Osteoblast (primary cell): ENCODE data around the gene SLC6A2. TPM values are rescaled to one million over a fixed set of nuclear protein-coding genes. Genes with fewer than 3 reads are reported as not detected.

Source experiments
- DNase-seq: peaks from one replicate; pipeline ENCODE4 v3.0.0; 2011; ENCODE audit warnings: low spot score, mixed read lengths; ENCODE audit not compliant: insufficient read length; ENCODE audit errors: missing footprints
- H2AFZ ChIP-seq: 2 replicates; pipeline ENCODE4 v1.6.0; 2011; ENCODE audit warnings: mild to moderate bottlenecking, low read length
- H3K27ac ChIP-seq: 2 replicates; pipeline ENCODE4 v1.5.1; 2011; ENCODE audit warnings: mild to moderate bottlenecking, low read depth, low read length, moderate library complexity
- H3K27me3 ChIP-seq: 2 replicates; pipeline ENCODE4 v1.6.0; 2012; ENCODE audit warnings: mild to moderate bottlenecking, control low read depth, inconsistent platforms, low read length, moderate library complexity; ENCODE audit not compliant: insufficient read depth
- H3K36me3 ChIP-seq: 2 replicates; pipeline ENCODE4 v1.5.1; 2011; ENCODE audit warnings: mild to moderate bottlenecking, low read length, control low read depth, moderate library complexity; ENCODE audit not compliant: insufficient read depth
- H3K4me1 ChIP-seq: 2 replicates; pipeline ENCODE4 v1.5.1; 2011; ENCODE audit warnings: mild to moderate bottlenecking, low read length, control low read depth, moderate library complexity; ENCODE audit not compliant: insufficient read depth
- H3K4me2 ChIP-seq: 2 replicates; pipeline ENCODE4 v1.6.0; 2011; ENCODE audit warnings: mild to moderate bottlenecking, low read length; ENCODE audit not compliant: insufficient read depth
- H3K4me3 ChIP-seq: fragments of 200-600 bp; sonication (generic); 3 replicates; pipeline ENCODE4 v1.5.1; 2012; ENCODE audit warnings: mild to moderate bottlenecking, low read length, inconsistent platforms; ENCODE audit not compliant: insufficient read depth
- H3K79me2 ChIP-seq: 2 replicates; pipeline ENCODE4 v1.6.0; 2012; ENCODE audit warnings: mild to moderate bottlenecking, low read length, control low read depth, inconsistent platforms; ENCODE audit not compliant: insufficient read depth
- H3K9me3 ChIP-seq: 2 replicates; pipeline ENCODE4 v1.5.1; 2011; ENCODE audit warnings: low read depth, low read length, control low read depth
- H4K20me1 ChIP-seq: 2 replicates; pipeline ENCODE4 v1.6.0; 2012; ENCODE audit warnings: mild to moderate bottlenecking, low read length, control low read depth; ENCODE audit not compliant: insufficient read depth
- total RNA-seq: library from RNA; depleted of rRNA; stranded (reverse); fragments of >200 nt; gene quantifications from 2 replicates; pipeline ENCODE4 v1.2.3, GENCODE V29; 2012
- TF ChIP-seq, protein P1 (sequence below): IDR thresholded peaks from 2 replicates; pipeline ENCODE4 v1.5.1; 2011; ENCODE audit warnings: mild to moderate bottlenecking, low read depth, low read length, moderate library complexity; ENCODE audit errors: extremely low read depth

Gene SLC6A2
- total RNA-seq, 1 donor = not detected

- DNase-seq = no peak
- H3K27ac ChIP-seq = no peak overlapping the region
- H2AFZ ChIP-seq = no peak overlapping the region
- TF ChIP-seq, protein P1, sequence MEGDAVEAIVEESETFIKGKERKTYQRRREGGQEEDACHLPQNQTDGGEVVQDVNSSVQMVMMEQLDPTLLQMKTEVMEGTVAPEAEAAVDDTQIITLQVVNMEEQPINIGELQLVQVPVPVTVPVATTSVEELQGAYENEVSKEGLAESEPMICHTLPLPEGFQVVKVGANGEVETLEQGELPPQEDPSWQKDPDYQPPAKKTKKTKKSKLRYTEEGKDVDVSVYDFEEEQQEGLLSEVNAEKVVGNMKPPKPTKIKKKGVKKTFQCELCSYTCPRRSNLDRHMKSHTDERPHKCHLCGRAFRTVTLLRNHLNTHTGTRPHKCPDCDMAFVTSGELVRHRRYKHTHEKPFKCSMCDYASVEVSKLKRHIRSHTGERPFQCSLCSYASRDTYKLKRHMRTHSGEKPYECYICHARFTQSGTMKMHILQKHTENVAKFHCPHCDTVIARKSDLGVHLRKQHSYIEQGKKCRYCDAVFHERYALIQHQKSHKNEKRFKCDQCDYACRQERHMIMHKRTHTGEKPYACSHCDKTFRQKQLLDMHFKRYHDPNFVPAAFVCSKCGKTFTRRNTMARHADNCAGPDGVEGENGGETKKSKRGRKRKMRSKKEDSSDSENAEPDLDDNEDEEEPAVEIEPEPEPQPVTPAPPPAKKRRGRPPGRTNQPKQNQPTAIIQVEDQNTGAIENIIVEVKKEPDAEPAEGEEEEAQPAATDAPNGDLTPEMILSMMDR = no peak
- no peaks in the 10 kb centered on the region for H3K9me3 ChIP-seq
- no peaks in the 10 kb centered on the region for H4K20me1 ChIP-seq
- no peaks in the 10 kb centered on the region for H3K27me3 ChIP-seq
- no peaks in the 10 kb centered on the region for H3K36me3 ChIP-seq
- no peaks in the 10 kb centered on the region for H3K4me1 ChIP-seq
- no peaks in the 10 kb centered on the region for H3K79me2 ChIP-seq
- H3K4me2 ChIP-seq = no peak overlapping the region
- no peak overlapping the region for H3K4me3 ChIP-seq
Measured at GRCh38 chr16:55717326-55717725, 61.5 kb downstream of the SLC6A2 start.

- Histone ChIP-seq H2AFZ (no peak overlapping the region), H3K27ac (no peak overlapping the region), H4K20me1 (no peaks in the 10 kb centered on the region), H3K79me2 (no peaks in the 10 kb centered on the region), H3K4me1 (no peaks in the 10 kb centered on the region), H3K4me2 (no peak overlapping the region), H3K36me3 (no peaks in the 10 kb centered on the region), H3K27me3 (no peaks in the 10 kb centered on the region), H3K9me3 (no peaks in the 10 kb centered on the region), H3K4me3 (no peak overlapping the region)
- TF ChIP-seq, protein P1 = no peak
- DNase-seq = no peak
Measured at GRCh38 chr16:55725055-55725777, 69.4 kb downstream of the SLC6A2 start.

DNA sequence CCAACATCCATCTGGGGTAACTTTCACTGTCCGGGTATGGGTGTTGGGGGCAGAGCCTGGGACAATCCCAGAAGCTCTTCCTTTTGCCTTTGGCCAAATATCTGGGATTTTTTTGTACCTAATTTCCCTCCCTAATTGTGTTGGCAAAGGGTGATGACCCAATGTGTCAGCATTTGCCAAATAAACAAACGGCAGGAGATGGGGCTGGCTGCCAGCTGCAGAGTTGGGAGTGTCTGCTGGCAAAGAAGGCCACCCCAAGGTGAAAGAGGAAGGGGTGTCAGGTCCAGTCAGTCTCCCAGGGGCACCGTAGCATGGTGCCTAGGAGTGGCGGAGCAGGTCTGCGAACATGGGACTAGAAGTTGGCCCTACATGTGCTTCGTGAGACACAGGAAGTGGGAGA lies 73.0 kb downstream of the SLC6A2 start:
- Histone ChIP-seq H4K20me1 (no peaks in the 10 kb centered on the region), H3K9me3 (no peaks in the 10 kb centered on the region), H3K79me2 (no peaks in the 10 kb centered on the region), H3K4me1 (no peaks in the 10 kb centered on the region), H3K4me2 (no peak overlapping the region), H3K27me3 (no peaks in the 10 kb centered on the region), H2AFZ (no peak overlapping the region), H3K27ac (no peak overlapping the region), H3K4me3 (no peak overlapping the region), H3K36me3 (no peaks in the 10 kb centered on the region)
- DNase-seq = no peak
- TF ChIP-seq, protein P1 = no peak

GRCh38 chr16:55730115-55730514 lies 74.3 kb downstream of the SLC6A2 start:
- no peak overlapping the region for H3K27ac ChIP-seq
- H3K4me1 ChIP-seq = no peaks in the 10 kb centered on the region
- no peak overlapping the region for H3K4me3 ChIP-seq
- H3K9me3 ChIP-seq = no peaks in the 10 kb centered on the region
- H3K4me2 ChIP-seq = no peak overlapping the region
- H4K20me1 ChIP-seq = no peaks in the 10 kb centered on the region
- H3K27me3 ChIP-seq = no peaks in the 10 kb centered on the region
- TF ChIP-seq, protein P1 = no peak
- no peak for DNase-seq
- no peak overlapping the region for H2AFZ ChIP-seq
- H3K36me3 ChIP-seq = no peaks in the 10 kb centered on the region
- H3K79me2 ChIP-seq = no peaks in the 10 kb centered on the region
